Stimulated activated CD4-positive, alpha-beta T cell treated with anti-CD3 and anti-CD28 coated beads, Interleukin-2, amount 100 ng/mL, for 4 hours (primary cell): ENCODE measurements around the gene CCS.
"Not testable (repeated sequence)": the region's sequence is repeated elsewhere in the genome, so short reads cannot be mapped to it uniquely, and the experiment has no call there.

ENCODE experiments used
- DNase-seq: peaks from one replicate; pipeline ENCODE4 v3.0.0-alpha.2; 2020; ENCODE audit warnings: low read depth

CCS gene

DNA sequence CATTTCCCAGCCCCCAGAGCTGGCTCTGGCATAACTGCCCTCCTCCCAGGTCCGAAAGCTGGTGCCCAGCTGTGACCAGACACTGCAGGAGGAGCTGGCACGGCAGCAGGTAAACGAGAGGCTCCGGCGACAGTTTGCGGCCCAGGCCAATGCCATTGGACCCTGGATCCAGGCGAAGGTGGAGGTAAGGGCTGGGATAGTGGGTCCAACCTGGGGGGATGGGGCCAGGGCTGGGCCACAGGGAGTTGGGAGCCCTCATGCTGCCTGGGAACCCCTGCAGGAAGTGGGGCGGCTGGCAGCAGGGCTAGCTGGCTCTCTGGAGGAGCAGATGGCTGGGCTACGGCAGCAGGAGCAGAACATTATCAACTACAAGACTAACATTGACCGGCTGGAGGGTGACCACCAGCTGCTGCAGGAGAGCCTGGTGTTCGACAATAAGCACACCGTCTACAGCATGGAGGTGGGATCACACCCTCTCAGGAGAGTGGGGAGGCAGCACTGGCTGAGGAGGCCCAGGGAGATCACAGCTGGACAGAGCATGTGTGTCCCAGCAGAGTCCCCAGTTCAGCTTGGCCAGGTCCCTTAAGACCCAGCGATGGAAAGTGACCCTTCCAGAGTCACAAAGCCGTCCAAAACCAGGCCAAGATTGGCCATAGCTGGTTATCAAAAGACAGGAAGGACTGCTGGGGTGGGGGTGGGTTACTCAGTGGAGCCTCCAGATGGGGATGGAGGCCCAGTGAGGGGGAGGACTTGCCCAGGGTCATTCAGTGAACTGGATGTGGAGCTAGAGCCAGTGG, 31.6 kb upstream of the CCS start:
- no peak for DNase-seq

DNA sequence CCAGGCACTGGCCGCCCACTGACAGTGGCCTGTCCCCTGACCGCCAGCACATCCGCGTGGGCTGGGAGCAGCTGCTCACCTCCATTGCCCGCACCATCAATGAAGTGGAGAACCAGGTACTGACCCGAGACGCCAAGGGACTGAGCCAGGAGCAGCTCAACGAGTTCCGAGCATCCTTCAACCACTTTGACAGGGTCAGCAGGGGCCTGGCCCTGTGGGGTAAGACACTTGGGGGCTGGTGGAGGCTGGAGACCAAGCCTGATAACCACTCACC, 31.1 kb upstream of the CCS start:
- DNase-seq, result no peak

DNA sequence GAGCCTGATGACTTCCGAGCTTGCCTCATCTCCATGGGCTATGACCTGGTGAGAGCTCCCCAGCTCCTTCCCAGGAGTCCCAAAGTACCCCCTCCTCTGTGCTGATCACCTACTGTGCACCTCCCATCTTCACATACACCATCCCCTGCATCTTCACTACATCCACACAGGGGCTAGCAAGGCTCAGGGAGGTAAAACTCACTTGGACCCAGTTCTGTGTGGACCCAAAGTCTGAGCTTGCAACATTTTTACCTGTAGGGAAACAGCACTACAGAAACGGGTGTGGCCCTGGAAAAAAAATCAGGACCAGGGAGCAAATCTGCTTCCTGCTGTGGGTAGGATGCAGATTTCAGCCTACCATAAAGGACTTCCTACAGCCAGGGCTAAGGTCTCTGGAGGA, 30.7 kb upstream of the CCS start:
- DNase-seq, result no peak

DNA sequence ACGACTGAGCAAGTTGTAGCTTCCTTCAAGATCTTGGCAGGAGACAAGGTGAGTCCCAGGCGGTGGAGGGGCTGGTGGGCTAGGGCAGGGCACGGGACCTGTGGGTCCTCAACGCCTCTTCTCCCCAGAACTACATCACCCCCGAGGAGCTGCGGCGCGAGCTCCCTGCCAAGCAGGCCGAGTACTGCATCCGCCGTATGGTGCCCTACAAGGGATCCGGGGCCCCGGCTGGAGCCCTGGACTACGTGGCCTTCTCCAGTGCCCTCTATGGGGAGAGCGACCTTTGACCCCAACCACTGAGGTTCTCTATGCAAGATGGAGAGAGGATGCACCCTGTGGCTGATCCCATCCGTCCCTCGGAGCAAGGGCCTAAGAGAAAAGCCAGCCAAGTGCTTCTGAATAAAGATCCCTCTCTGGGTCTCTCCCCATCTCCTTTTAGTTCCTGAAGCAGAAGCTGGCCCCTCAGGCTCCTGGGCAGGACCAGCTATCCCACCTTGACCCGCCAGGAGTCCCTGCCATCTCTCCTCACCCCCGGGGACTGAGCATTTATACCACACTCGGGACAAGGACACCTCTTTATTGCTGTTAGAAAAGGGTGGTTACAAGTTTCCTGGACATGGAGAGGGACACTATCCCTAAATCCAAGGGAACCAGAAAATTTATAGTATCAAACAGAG, 29.9 kb upstream of the CCS start:
- no peak for DNase-seq

DNA sequence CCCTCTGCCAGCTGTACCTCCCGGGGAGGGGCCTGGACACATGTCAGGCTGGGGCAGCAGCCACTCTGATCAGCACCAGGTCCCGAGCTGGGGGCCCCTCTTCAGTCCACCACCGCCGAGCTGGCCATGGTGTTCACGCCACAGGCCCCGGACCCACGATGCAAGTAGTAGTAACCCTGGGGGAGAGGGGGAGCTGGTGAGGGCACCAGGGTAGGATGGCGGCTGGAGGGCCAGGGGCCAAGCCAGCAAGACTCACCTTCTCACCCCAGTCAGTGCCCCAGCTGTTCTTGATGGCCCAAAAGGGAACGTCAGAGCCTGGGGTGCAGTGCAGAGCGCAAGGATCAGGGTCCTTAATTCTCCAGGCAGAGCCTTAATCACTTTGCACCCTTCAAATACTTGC, 29.2 kb upstream of the CCS start:
- no peak for DNase-seq

DNA sequence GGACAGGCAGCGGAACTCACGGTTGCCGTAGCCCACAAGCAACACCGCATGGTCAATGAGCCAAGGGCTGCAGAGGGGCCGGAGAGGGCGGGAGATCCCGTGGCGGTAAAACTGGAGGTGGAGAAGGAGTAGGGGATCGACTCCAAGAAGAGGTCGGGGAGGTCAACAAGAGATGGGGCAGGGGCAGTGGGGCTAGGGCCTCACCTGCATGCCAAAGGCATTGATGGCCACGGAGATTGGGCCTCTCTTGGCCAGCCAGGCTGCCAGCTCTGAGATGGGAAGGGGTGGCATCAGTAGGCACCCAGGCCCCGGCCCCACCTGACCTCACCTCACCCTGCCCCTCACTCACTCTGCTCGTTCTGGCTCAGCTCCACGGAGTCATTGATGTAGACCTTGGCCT, 28.4 kb upstream of the CCS start:
- no peak for DNase-seq

DNA sequence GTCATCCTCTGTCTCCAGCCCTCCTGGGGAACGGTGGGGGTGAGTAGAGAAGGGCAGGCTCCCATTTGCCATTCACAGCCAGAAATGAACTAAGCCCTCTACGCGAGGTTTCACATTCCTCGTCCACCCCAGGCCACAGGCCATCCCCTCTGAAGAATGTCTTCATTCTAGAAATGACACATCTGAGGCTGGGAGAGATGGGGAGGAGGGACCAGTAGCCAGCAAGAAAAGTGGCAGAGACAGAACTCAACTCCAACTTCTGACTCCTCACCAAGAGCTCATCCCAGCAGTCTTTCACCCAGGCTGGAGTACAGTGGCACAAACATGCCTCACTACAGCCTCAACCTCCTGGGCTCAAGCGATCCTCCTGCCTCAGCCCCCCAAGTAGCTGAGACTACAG, 28.0 kb upstream of the CCS start:
- DNase-seq, result no peak

DNA sequence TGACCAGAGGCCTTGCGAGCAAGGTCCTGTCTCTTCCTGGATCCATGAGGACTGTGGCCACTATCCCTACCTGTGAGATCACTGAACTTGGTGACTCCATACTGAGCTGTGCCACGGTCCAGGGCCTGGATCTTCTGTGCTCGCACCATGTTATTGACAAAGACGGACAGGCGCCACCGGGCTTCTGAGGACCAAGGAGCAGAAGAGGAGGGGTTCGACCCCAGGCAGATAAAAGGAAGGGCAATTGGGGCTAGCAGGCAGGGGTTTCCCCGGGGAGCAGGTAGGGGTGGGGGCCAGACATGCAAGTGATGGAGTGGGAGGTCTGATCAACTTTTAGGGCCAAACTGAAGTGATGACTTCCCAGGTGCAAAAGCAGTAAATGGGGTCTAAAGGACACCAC, 26.8 kb upstream of the CCS start:
- no peak for DNase-seq

DNA sequence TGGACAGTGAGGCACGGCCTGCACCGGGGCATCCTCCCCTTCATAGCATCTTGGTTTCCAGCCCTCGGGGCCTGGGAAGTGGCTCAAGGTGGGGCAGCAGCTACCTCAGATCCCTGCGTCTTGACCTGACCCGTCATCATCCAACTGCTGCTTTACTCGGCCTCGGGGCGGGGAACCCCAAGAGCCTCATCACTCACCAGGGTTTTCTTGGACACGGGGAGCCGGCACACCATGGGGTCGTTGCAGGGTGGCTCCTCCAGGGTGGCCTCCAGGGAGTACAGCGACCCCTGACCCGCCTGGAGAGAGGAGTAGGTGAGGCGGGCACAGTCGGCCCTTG, 25.2 kb upstream of the CCS start:
- no peak for DNase-seq

DNA sequence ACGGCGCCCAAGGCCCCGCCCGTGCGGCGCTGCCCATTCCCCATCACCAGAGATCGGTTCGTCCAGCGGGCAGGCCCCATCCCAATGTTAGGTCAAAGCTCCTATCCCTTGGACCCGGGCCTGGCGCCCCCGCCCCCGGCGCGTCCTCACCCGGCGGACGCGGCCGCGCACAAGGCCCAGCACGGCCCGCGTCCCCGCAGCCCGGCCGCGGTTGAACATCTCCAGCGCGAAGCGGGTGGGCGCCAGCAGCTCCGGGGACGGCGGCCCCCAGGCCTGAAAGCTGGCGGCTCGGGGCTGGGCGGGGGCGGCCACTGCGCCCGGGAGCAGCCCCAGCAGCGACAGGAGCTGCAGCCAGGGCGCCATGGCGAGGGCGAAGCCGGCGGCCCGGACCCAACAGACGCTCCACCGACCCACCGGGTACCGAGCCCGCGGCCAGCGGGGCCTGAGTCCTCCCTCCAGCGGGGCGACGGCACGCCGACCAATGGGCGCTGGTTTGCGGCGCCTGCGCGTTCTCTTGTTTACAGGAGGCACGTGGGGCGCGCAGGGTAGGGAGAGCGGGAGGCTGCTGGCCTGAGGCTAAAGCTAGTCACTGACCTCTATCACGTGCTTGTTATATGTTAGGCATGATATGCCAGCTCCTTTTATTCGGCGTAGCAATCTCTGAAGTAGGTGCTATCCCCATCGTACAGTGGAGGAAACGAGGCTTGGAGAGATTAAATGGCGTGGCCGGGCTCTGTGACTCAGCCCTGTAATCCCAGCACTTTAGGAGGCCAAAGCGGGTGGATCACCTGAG, 24.7 kb upstream of the CCS start, which contains the start of gene CTSF:
CTSF (minus strand) TSS at position 483 of the 793 bp plus-strand sequence; CDS start at position 363, 120 bp downstream.
- peak; percentile 44 for DNase-seq

DNA sequence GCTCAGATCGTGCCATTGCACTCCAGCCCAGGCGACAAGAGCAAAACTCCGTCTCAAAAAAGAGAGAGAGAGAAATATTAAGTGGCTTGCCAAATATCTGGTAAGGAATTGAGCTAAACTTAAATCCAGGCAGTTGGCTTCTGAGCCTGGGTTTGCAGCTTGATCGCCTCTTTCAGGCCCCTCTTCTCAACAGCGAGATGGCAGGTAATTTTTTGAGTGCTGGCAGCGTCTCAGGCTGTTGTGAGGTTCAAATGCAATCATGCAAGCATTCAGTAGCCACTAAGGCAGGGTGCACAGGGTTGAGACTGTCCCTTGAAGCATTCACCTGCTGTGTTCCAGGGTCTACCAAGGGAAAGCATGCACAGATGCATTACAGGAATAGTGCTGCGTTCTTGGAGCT, 23.9 kb upstream of the CCS start:
- no peak for DNase-seq

DNA sequence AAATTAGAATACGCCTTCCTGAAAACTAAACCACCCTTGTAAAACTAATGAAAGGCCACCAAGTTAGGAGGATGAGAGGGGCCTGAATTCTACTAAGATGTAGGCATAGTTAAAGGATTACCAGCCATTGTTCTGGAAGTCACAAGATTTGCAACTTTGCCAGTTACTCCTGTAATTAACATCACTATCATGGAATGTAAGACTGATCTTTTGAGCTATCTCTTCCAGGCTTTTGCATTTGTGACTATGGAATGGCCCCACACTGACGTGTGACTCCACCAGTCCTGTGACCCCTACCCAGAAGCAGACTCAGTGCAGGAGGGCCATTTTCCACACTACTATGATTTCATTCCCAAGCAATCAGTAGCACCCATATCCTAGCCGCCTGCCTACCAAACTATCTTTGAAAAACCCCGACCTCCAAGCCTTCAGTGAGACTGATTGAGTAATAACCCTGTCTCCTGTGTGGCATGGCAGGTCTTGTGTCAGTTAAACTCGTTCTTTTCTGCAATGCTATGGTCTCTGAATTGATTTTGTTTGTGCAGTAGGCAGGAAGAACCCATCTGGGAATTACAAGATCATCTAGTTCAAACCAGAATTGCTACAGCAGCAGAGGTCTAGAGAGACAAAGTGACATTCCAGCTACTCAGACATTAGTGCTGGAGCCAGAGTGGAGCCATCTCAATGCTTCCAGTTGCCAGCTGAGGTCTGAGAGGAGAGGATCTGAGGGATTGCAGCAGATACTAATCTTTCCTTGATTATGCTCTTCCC, 22.7 kb upstream of the CCS start:
- no peak for DNase-seq

DNA sequence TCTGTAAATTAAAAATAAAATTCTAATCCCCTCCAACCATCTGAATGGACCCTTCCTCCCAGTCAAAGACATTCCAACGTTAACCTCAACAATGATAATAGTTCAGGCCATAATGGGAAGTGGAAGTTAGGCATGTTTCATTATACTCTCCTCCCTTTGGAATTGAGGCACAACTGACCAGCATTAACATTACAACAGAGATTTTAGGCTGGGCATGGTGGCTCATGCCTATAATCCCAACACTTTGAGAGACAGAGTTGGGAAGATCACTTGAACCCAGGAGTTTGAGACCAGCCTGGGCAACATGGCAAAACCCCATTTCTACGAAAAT, 22.2 kb upstream of the CCS start:
- no peak for DNase-seq

DNA sequence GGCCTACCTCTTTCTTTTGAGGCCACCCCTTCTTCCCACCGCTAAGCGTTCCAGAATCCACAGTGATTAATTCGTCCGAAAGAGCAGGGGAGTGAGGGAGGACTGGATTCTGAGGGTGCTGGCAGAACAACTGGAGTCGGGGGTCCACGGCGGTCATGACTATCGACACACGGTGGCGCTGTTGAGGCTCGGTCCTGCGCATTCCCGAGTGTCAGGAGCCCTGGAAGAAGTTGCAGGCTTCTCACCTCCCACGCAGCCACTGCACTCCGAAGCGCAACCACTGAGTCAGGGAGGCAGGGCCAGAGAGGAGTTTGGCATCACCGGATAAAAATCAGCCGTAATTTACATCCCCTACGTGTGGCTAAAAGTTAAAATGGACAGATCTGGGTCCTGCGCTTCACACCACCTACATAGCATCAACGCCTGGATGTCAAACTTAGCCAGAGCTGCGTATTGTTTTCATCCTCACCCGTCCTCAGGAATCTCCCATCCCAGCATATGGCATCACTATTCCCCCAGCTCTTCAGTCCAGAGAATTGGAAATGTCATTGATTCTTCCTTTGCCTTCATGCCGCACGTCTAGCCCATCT, 13.9 kb upstream of the CCS start:
- peak; percentile 70 for DNase-seq

DNA sequence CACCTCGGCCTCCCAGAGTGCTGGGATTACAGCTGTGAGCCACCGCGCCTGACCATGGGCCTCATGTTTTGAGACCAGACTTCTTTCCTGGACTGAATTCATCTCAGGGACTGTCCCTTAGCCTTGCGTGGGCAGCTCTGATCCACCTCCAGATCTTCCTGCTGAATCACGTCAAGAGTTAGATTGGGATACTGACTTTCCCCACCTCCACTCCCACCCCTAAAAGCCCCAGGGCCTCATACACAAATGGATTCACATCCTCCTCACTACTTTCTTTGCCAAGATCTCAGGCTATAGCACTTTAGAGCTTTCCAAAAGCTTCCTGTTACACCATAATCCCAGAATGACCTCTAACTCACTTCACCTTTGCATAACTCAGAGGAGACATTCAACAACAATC, 12.2 kb upstream of the CCS start:
- DNase-seq, result no peak

DNA sequence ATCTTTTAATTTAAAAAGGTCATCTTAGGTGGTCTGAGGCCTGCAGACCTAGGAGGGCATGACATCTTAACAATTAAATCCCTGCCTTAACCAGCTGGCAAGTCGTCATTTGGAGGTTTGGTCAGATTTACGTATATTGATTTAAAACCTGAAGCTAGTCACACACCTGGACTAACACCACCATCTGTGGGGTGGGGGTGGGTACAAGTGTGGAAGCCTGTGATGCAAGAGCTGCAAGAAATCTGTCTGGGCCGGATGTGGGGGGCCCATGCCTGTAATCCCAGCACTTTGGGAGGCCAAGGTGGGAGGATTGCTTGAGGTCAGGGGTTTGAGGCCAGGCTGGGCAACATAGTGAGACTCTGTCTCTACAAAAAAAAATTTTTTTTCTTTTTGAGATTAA, 11.7 kb upstream of the CCS start:
- DNase-seq, result no peak

DNA sequence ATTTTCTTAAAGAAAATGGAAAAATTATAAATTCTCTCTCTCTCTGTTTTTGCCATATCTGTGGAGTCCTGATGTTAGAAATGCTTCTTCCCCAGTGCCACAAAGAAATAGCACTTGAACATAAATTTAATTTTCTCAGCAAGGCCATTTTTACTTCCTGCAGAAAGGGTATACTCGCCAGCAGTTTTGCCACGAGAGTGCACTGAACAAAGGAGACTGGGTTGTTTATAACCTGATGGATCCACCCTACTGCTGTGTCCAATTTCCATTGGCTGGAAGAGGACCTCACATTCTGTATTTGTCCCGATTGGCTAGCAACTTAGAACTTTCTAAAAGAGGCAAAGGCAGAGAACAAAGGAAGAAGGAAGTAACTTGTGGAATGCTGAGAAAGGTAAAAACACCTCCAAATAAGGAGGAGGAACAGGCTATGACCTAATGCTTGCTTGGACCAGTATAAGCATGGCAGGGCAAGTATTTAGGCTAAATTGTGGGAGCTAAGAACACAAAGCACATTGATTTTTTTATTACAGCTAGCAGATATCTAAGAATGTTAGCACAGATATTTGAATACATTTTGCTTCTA, 10.3 kb upstream of the CCS start:
- DNase-seq, result not testable (repeated sequence)

DNA sequence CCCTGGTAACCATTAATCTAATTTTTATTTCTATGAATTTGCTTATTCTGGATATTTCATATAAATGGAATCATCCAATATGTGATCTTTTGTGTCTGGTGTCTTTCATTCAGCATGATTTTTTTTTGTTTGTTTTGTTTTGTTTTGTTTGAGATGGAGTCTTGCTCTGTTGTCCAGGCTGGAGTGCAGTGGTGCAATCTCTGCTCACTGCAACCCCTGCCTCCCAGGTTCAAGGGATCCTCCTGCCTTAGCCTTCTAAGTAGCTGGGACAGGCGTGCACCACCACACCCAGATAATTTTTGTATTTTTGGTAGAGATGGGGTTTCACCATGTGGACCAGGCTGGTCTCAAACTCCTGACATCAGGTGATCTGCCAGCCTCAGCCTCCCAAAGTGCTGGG, 7.5 kb upstream of the CCS start:
- not testable (repeated sequence) for DNase-seq

DNA sequence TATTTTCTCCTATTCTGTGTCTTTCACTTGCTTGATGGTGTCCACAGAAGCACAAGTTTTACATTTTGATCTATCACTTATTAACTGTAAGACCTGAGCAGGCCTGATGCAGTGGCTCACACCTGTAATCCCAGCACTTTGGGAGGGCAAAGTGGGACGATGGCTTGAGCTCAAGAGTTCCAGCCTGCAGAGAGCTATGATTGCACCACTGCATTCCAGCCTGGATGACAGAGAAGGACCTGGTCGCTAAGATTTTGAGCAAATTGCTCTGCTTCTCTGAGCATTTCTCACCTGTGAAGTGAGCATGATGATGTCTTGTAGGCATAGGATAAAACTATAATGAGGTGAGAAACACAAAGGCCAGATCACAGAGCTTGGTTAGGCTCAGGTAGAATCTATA, 6.8 kb upstream of the CCS start:
- no peak for DNase-seq

DNA sequence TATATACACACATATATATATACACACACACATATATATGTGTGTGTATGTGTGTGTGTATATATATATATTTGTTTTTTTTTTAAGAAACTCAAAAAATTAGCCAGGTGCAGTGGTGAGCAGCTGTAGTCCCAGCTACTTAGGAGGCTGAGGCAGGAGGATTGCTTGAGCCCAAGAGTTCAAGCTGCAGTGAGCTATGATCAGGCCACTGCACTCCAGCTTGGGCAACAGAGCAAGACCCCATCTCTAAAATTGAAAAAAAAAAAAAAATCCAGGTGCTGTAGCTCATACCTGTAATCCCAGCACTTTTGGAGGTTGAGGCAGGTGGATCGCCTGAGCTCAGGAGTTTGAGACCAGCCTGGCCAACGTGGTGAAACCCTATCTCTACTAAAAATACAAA, 3.7 kb upstream of the CCS start:
- not testable (repeated sequence) for DNase-seq

DNA sequence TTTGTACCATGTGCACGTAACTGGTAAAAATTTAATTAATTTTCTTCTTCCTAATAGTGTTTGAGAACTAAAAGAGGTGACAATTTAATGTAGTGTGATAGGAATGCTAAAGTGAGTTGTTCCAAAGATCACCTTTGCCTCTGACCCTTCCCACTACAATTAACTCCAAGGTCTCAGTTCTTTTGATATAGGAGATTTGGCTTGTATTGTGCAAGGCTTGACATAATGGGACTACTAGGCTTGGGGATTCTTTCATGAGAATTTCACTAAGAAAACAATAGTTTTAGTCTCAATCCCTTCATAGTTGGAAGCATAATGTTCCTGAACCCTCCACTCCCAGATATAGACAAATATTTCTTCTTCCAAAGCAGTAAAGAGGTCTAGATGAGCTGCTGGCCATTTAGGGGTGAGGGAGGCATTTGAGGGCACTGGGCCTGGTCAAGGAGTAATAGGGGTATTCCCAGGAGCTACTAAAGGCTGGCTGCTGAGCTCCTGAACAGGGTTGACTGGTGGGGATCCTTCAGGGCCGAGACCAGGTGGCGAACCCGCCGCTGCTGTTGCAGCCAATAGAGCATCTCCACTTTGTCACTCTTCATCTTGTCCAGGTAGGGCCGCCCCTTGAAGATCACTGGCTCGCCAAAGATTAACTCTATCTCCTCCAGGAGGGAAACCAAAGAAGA, 2.8 kb upstream of the CCS start:
- DNase-seq, result no peak
